GM18951 (cell line): ENCODE data around the gene SCN5A.

Source experiments
- POLR2A ChIP-seq: IDR thresholded peaks from 4 replicates; pipeline ENCODE4 v1.6.1; 2011; ENCODE audit warnings: mild to moderate bottlenecking; ENCODE audit not compliant: insufficient read length, insufficient read depth; ENCODE audit errors: extremely low read depth
- in situ Hi-C: fragments of 300-500 bp; cut with MboI; formaldehyde crosslinking; loops from one replicate; pipeline ENCODE4 v1.12.0; 2022; ENCODE audit warnings: low sequenced_read_pairs, mixed read lengths, inconsistent platforms; ENCODE audit not compliant: unreplicated experiment

Gene SCN5A

GRCh38 chr3:38532529-38532928, 117.0 kb downstream of the SCN5A start:
- in situ Hi-C loops: no loop called here

GRCh38 chr3:38528457-38528856, 121.0 kb downstream of the SCN5A start:
- in situ Hi-C loops: loop anchor here (10.0 kb wide), 1 partner anchor 126 kb away; no protein-coding TSS in a partner anchor
- no peak for TF ChIP-seq POLR2A

More at GRCh38 chr3:38532529-38532928, 117.0 kb downstream of the SCN5A start:
- no peak for TF ChIP-seq POLR2A

- TF ChIP-seq POLR2A: no peak
- in situ Hi-C loops: loop anchor here (10.0 kb wide), 1 partner anchor 128 kb away; no protein-coding TSS in a partner anchor
These were observed 122.7 kb downstream of the SCN5A start for GRCh38 chr3:38526792-38527191.

- in situ Hi-C loops: loop anchor here (10.0 kb wide), 1 partner anchor 131 kb away; no protein-coding TSS in a partner anchor
These were observed 125.2 kb downstream of the SCN5A start for GRCh38 chr3:38524141-38524739.

GRCh38 chr3:38522002-38522401, 127.5 kb downstream of the SCN5A start:
- TF ChIP-seq POLR2A: no peak
- in situ Hi-C loops: loop anchor here (10.0 kb wide), 1 partner anchor 133 kb away; no protein-coding TSS in a partner anchor

More at GRCh38 chr3:38524141-38524739, 125.2 kb downstream of the SCN5A start:
- TF ChIP-seq POLR2A: no peak

GRCh38 chr3:38521391-38521987, 128.0 kb downstream of the SCN5A start:
- TF ChIP-seq POLR2A: no peak
- in situ Hi-C loops: loop anchor here (10.0 kb wide), 1 partner anchor 133 kb away; no protein-coding TSS in a partner anchor

GRCh38 chr3:38519651-38520050, 129.8 kb downstream of the SCN5A start:
- no peak for TF ChIP-seq POLR2A
- in situ Hi-C loops: loop anchor here (10.0 kb wide), 1 partner anchor 135 kb away; no protein-coding TSS in a partner anchor

GRCh38 chr3:38519000-38519399, 130.5 kb downstream of the SCN5A start:
- in situ Hi-C loops: no loop called here
- no peak for TF ChIP-seq POLR2A

- TF ChIP-seq POLR2A: no peak
- in situ Hi-C loops: no loop called here
These were observed 132.8 kb downstream of the SCN5A start for GRCh38 chr3:38516669-38517068.

- in situ Hi-C loops: no loop called here
- no peak for TF ChIP-seq POLR2A
These were observed 134.1 kb downstream of the SCN5A start for GRCh38 chr3:38515367-38515766.

- TF ChIP-seq POLR2A: no peak
- in situ Hi-C loops: no loop called here
These were observed 137.9 kb downstream of the SCN5A start for GRCh38 chr3:38511546-38511945.

GRCh38 chr3:38510631-38511030, 138.9 kb downstream of the SCN5A start:
- TF ChIP-seq POLR2A: no peak
- in situ Hi-C loops: no loop called here

- in situ Hi-C loops: no loop called here
- no peak for TF ChIP-seq POLR2A
These were observed 139.8 kb downstream of the SCN5A start for GRCh38 chr3:38509732-38510131.

- in situ Hi-C loops: no loop called here
- no peak for TF ChIP-seq POLR2A
These were observed 142.4 kb downstream of the SCN5A start for GRCh38 chr3:38507120-38507519.
